ENCODE measurements around the gene NME7. TPM values are rescaled to one million over a fixed set of nuclear protein-coding genes. Genes with fewer than 3 reads are reported as not detected.

The NME7 gene
- total RNA-seq, 1 experiment from 2014 or later = 13.2 TPM

DNA sequence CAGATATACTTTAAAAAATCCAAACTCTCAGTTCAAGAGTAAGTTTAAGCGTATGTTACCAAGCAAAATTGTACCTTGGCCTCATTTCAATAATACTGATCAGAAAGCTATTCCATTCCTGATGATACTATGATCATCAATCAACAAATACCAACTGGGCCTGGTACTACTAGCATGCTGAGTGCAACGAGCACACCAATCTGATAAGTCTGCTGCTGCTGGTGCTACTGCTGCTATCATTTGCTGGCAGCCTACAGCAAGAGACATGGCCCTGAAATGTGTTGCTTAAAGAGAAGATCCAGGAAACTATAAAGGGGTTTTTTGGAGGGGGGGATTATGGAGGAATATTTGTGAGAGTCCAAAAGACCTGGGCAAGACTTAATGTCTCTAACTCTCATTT is 39.7 kb downstream of the NME7 start:
- WGBS (ENCODE audit: extremely low coverage, insufficient read length, low lambda C conversion rate) = no CpG with 5 or more reads among the region's 2 CpGs
- no peak overlapping the region for H2BK15ac ChIP-seq (ENCODE audit: low read depth, low read length)
- DNase-seq = no peak
- no peak overlapping the region for H3K9ac ChIP-seq (ENCODE audit: extremely low read depth, insufficient read length, low read length)
- no peak overlapping the region for H3K14ac ChIP-seq (ENCODE audit: insufficient read depth, low read length)
- no peaks in the 10 kb centered on the region for H3K79me2 ChIP-seq (ENCODE audit: insufficient read depth, low read length)
- no peak overlapping the region for H2AK5ac ChIP-seq (ENCODE audit: insufficient read length, low read length)
- no peak overlapping the region for H2BK120ac ChIP-seq (ENCODE audit: low read depth, low read length, poor library complexity, severe bottlenecking)
- no peak overlapping the region for H4K5ac ChIP-seq (ENCODE audit: insufficient read length, low read depth, low read length)
- H2BK20ac ChIP-seq (ENCODE audit: low read depth, low read length, poor library complexity, severe bottlenecking) = no peak overlapping the region
- no peaks in the 10 kb centered on the region for H3K27me3 ChIP-seq (ENCODE audit: insufficient read depth, low read length)
- no peaks in the 10 kb centered on the region for H3K27me3 Mint-ChIP-seq (ENCODE audit: low read depth)
- no peak overlapping the region for H3K4ac ChIP-seq (ENCODE audit: low read depth, low read length)
- H3K9me3 ChIP-seq (ENCODE audit: control insufficient read depth, low read depth, low read length) = no peaks in the 10 kb centered on the region
- TF ChIP-seq, protein P1, sequence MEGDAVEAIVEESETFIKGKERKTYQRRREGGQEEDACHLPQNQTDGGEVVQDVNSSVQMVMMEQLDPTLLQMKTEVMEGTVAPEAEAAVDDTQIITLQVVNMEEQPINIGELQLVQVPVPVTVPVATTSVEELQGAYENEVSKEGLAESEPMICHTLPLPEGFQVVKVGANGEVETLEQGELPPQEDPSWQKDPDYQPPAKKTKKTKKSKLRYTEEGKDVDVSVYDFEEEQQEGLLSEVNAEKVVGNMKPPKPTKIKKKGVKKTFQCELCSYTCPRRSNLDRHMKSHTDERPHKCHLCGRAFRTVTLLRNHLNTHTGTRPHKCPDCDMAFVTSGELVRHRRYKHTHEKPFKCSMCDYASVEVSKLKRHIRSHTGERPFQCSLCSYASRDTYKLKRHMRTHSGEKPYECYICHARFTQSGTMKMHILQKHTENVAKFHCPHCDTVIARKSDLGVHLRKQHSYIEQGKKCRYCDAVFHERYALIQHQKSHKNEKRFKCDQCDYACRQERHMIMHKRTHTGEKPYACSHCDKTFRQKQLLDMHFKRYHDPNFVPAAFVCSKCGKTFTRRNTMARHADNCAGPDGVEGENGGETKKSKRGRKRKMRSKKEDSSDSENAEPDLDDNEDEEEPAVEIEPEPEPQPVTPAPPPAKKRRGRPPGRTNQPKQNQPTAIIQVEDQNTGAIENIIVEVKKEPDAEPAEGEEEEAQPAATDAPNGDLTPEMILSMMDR (conservative IDR thresholded peaks at IDR 0.05) = no peak
- H3K27ac ChIP-seq (ENCODE audit: insufficient read length, low read depth, low read length) = no peak overlapping the region
- no peak overlapping the region for H3K23ac ChIP-seq (ENCODE audit: insufficient read length, low read depth, low read length)
- H3K56ac ChIP-seq (ENCODE audit: insufficient read length, low read depth, low read length) = no peak overlapping the region
- H3K4me3 Mint-ChIP-seq = no peak overlapping the region
- no peak overlapping the region for H3K18ac ChIP-seq (ENCODE audit: insufficient read length, low read depth, low read length)
- no peak overlapping the region for H3K4me2 ChIP-seq (ENCODE audit: insufficient read depth, insufficient read length, low read length)
- H2BK5ac ChIP-seq (ENCODE audit: insufficient read length, low read length) = no peak overlapping the region
- H4K91ac ChIP-seq (ENCODE audit: insufficient read length, low read depth, low read length) = no peak overlapping the region
- no peaks in the 10 kb centered on the region for H3K79me1 ChIP-seq (ENCODE audit: insufficient read depth, low read depth, low read length, poor library complexity, severe bottlenecking)
- H3K27ac Mint-ChIP-seq = peak overlapping the region in 1 of 3 experiments; percentile 41; a peak in 1 of 7 replicates
- H2AFZ ChIP-seq (ENCODE audit: low read length) = no peak overlapping the region
- H4K20me1 ChIP-seq (ENCODE audit: control insufficient read depth, insufficient read depth, insufficient read length) = no peaks in the 10 kb centered on the region
- H3T11ph ChIP-seq (ENCODE audit: low read length) = no peak overlapping the region
- peaks cover 17 to 20% of the 10 kb centered on the region in 2 experiments for H3K4me1 Mint-ChIP-seq
- peaks cover 0 to 5% (median 2%) of the 10 kb centered on the region in 3 experiments; a peak in 3 of 7 replicates for H3K36me3 Mint-ChIP-seq (ENCODE audit: insufficient read depth in 1 of 3, low read depth in 3 of 3)
- no peaks in the 10 kb centered on the region for H3K4me1 ChIP-seq (ENCODE audit: insufficient read depth, low read length)
- H3K23me2 ChIP-seq (ENCODE audit: insufficient read length, low read depth, low read length, poor library complexity, severe bottlenecking) = no peaks in the 10 kb centered on the region
- H3K9me3 Mint-ChIP-seq = peaks cover 3 to 7% of the 10 kb centered on the region in 2 experiments; a peak in 2 of 5 replicates
- no peak overlapping the region for H4K8ac ChIP-seq (replicated peaks; ENCODE audit: insufficient read length, low read depth, low read length)
- no peak overlapping the region for H2BK12ac ChIP-seq (ENCODE audit: insufficient read length, low read depth, low read length)

Data from H9 (cell line).